WTC11 (cell line): ENCODE results near the gene C4orf50. TPM values are rescaled to one million over a fixed set of nuclear protein-coding genes. Genes with fewer than 3 reads are reported as not detected.

Source experiments
- ATAC-seq: fragments of 200-7000 bp; cut with Tn5 transposase; 2 replicates; pipeline ENCODE4 v1.10.0; 2021; ENCODE audit warnings: mild to moderate bottlenecking, moderate library complexity
- CTCF ChIA-PET: fragments of 300-600 bp; sonication (Branson Sonifier 250); formaldehyde crosslinking; loops from one replicate; lab custom pipeline; 2021; ENCODE audit warnings: antibody characterized with exemption; lab: Charles Lee
- POLR2A ChIA-PET: fragments of 350-600 bp; sonication (Branson Sonifier 250); formaldehyde crosslinking; loops from one replicate; lab custom pipeline; 2021; ENCODE audit warnings: antibody characterized with exemption; lab: Charles Lee
- DNase-seq: peaks from one replicate; pipeline ENCODE4 v3.0.0; 2021; ENCODE audit warnings: low spot score
- H3K27ac Mint-ChIP-seq: 2 replicates; pipeline ENCODE4 v1.8.0; 2021; ENCODE audit warnings: mixed read lengths
- H3K27me3 Mint-ChIP-seq: 2 replicates; pipeline ENCODE4 v1.8.0; 2021; ENCODE audit warnings: low read depth, mild to moderate bottlenecking, moderate library complexity, mixed read lengths
- H3K36me3 Mint-ChIP-seq: 2 replicates; pipeline ENCODE4 v1.8.0; 2021; ENCODE audit warnings: mixed read lengths
- H3K4me1 Mint-ChIP-seq: 2 replicates; pipeline ENCODE4 v1.8.0; 2022; ENCODE audit warnings: mixed read lengths
- H3K4me3 Mint-ChIP-seq: 2 replicates; pipeline ENCODE4 v1.8.0; 2021; ENCODE audit warnings: mild to moderate bottlenecking, moderate library complexity, mixed read lengths
- H3K9me3 Mint-ChIP-seq: 2 replicates; pipeline ENCODE4 v1.8.0; 2021; ENCODE audit warnings: mixed read lengths
- AR ChIP-seq: fragments of 250-450 bp; sonication (Bioruptor Pico); IDR thresholded peaks from 2 replicates; pipeline ENCODE4 v1.9.0; 2021; ENCODE audit warnings: mild to moderate bottlenecking
- CDX4 ChIP-seq: fragments of 250-450 bp; sonication (Bioruptor Pico); IDR thresholded peaks from 2 replicates; pipeline ENCODE4 v1.9.0; 2021; ENCODE audit warnings: moderate library complexity, mild to moderate bottlenecking, inconsistent platforms, borderline replicate concordance
- ERG ChIP-seq: fragments of 250-450 bp; sonication (Bioruptor Pico); IDR thresholded peaks from 2 replicates; pipeline ENCODE4 v1.8.0; 2021; ENCODE audit warnings: mild to moderate bottlenecking
- ESRRA ChIP-seq: sonication (generic); formaldehyde crosslinking; IDR thresholded peaks from 2 replicates; pipeline ENCODE4 v1.8.1; 2022; ENCODE audit warnings: mild to moderate bottlenecking, missing genetic modification reagents, borderline replicate concordance
- FOXK1 ChIP-seq: sonication (generic); formaldehyde crosslinking; IDR thresholded peaks from 2 replicates; pipeline ENCODE4 v1.8.0; 2022; ENCODE audit warnings: mild to moderate bottlenecking, moderate library complexity, missing genetic modification reagents
- FOXP4 ChIP-seq: sonication (generic); formaldehyde crosslinking; IDR thresholded peaks from 2 replicates; pipeline ENCODE4 v1.8.0; 2022; ENCODE audit warnings: mild to moderate bottlenecking, missing genetic modification reagents
- IRF1 ChIP-seq: sonication (generic); formaldehyde crosslinking; IDR thresholded peaks from 2 replicates; pipeline ENCODE4 v1.8.0; 2023; ENCODE audit warnings: missing genetic modification reagents
- IRF2 ChIP-seq: sonication (generic); formaldehyde crosslinking; IDR thresholded peaks from 2 replicates; pipeline ENCODE4 v1.8.0; 2022; ENCODE audit warnings: low read depth, missing genetic modification reagents, borderline replicate concordance
- MAX ChIP-seq: sonication (generic); formaldehyde crosslinking; IDR thresholded peaks from 2 replicates; pipeline ENCODE4 v1.8.0; 2022; ENCODE audit warnings: mild to moderate bottlenecking, missing genetic modification reagents
- NR1H2 ChIP-seq: sonication (generic); formaldehyde crosslinking; IDR thresholded peaks from 2 replicates; pipeline ENCODE4 v1.9.0; 2021; ENCODE audit warnings: mild to moderate bottlenecking, moderate library complexity, missing genetic modification reagents
- RORB ChIP-seq: fragments of 250-450 bp; sonication (Bioruptor Pico); IDR thresholded peaks from 2 replicates; pipeline ENCODE4 v1.9.0; 2021; ENCODE audit warnings: mild to moderate bottlenecking
- STAT6 ChIP-seq: sonication (generic); formaldehyde crosslinking; conservative IDR thresholded peaks from 2 replicates; pipeline ENCODE4 v1.8.1; 2023; ENCODE audit warnings: mild to moderate bottlenecking, low read depth, missing genetic modification reagents, moderate library complexity
- USF1 ChIP-seq: sonication (generic); formaldehyde crosslinking; IDR thresholded peaks from 2 replicates; pipeline ENCODE4 v1.8.0; 2022; ENCODE audit warnings: mild to moderate bottlenecking, missing genetic modification reagents
- ZBTB21 ChIP-seq: sonication (generic); formaldehyde crosslinking; IDR thresholded peaks from 2 replicates; pipeline ENCODE4 v1.8.1; 2023; ENCODE audit warnings: mild to moderate bottlenecking, missing genetic modification reagents, borderline replicate concordance
- ZNF121 ChIP-seq: sonication (generic); formaldehyde crosslinking; IDR thresholded peaks from 2 replicates; pipeline ENCODE4 v1.8.0; 2023; ENCODE audit warnings: missing genetic modification reagents
- ZNF263 ChIP-seq: sonication (generic); formaldehyde crosslinking; IDR thresholded peaks from 2 replicates; pipeline ENCODE4 v1.8.1; 2022; ENCODE audit warnings: low read depth, mild to moderate bottlenecking, moderate library complexity, missing genetic modification reagents
- ZNF396 ChIP-seq: fragments of 250-450 bp; sonication (Bioruptor Pico); IDR thresholded peaks from 2 replicates; pipeline ENCODE4 v1.8.0; 2021; ENCODE audit warnings: mild to moderate bottlenecking, moderate library complexity, borderline replicate concordance
- ZNF423 ChIP-seq: fragments of 250-450 bp; sonication (Bioruptor Pico); IDR thresholded peaks from 2 replicates; pipeline ENCODE4 v2.1.2; 2022; ENCODE audit warnings: mild to moderate bottlenecking, moderate library complexity
- ZNF425 ChIP-seq: fragments of 250-450 bp; sonication (Bioruptor Pico); conservative IDR thresholded peaks from 2 replicates; pipeline ENCODE4 v1.9.0; 2021; ENCODE audit warnings: mild to moderate bottlenecking
- ZNF512 ChIP-seq: sonication (generic); formaldehyde crosslinking; IDR thresholded peaks from 2 replicates; pipeline ENCODE4 v1.8.1; 2022; ENCODE audit warnings: missing genetic modification reagents, borderline replicate concordance
- total RNA-seq: library from RNA; stranded (reverse); gene quantifications from 3 replicates; pipeline ENCODE4 v1.2.3, GENCODE V29; 2021

Gene C4orf50
- total RNA-seq, 1 experiment from 2014 or later, result 0.17 TPM

GRCh38 chr4:5999356-5999755 lies 18.9 kb downstream of the C4orf50 start:
- H3K4me1 Mint-ChIP-seq, result no peaks in the 10 kb centered on the region
- TF ChIP-seq NR1H2 (CRISPR knock-in tag) (no peak), STAT6 (CRISPR knock-in tag) (no peak), CDX4 (CRISPR knock-in tag) (no peak), ZNF512 (CRISPR knock-in tag) (no peak), IRF1 (no peak), FOXK1 (CRISPR knock-in tag) (no peak), ZNF423 (no peak), MAX (CRISPR knock-in tag) (no peak), RORB (CRISPR knock-in tag) (no peak), USF1 (CRISPR knock-in tag) (no peak), ZNF121 (no peak), ZNF263 (CRISPR knock-in tag) (no peak), FOXP4 (no peak), ESRRA (CRISPR knock-in tag) (no peak), ZNF425 (CRISPR knock-in tag) (no peak), ZNF396 (no peak), IRF2 (CRISPR knock-in tag) (no peak), AR (CRISPR knock-in tag) (no peak), ERG (CRISPR knock-in tag) (no peak), ZBTB21 (CRISPR knock-in tag) (no peak)

More at GRCh38 chr4:5999356-5999755, 18.9 kb downstream of the C4orf50 start:
- H3K27ac Mint-ChIP-seq, result no peak overlapping the region
- DNase-seq (no peak), ATAC-seq (no peak)
- CTCF ChIA-PET, result interaction anchor here (0.6 to 4.9 kb wide), 14 partner anchors 10 to 332 kb away, joined by 4 to 84 read pairs (median 10); no protein-coding TSS in a partner anchor
- no peaks in the 10 kb centered on the region for H3K27me3 Mint-ChIP-seq
- no peaks in the 10 kb centered on the region for H3K9me3 Mint-ChIP-seq
- no peaks in the 10 kb centered on the region for H3K36me3 Mint-ChIP-seq
- POLR2A ChIA-PET, result no interaction called here
- H3K4me3 Mint-ChIP-seq, result no peak overlapping the region
